LNCaP clone FGC (cell line): ENCODE results near the gene BMI1.
A peak's percentile ranks its signal among the peaks of the same experiment; 100 is the strongest.

ENCODE experiments used
- DNase-seq: peaks from one replicate; pipeline ENCODE4 v3.0.0-alpha.2; 2011; ENCODE audit warnings: low read depth
- H3K4me3 ChIP-seq: 2 replicates; pipeline ENCODE4 v1.5.1; 2011; ENCODE audit warnings: mild to moderate bottlenecking, low read depth, low read length, control low read depth
- TF ChIP-seq, protein P1 (sequence below): IDR thresholded peaks from 2 replicates; pipeline ENCODE4 v1.5.1; 2012; ENCODE audit warnings: mild to moderate bottlenecking; ENCODE audit not compliant: control insufficient read depth, insufficient read depth; ENCODE audit errors: extremely low read depth

The BMI1 gene

DNA sequence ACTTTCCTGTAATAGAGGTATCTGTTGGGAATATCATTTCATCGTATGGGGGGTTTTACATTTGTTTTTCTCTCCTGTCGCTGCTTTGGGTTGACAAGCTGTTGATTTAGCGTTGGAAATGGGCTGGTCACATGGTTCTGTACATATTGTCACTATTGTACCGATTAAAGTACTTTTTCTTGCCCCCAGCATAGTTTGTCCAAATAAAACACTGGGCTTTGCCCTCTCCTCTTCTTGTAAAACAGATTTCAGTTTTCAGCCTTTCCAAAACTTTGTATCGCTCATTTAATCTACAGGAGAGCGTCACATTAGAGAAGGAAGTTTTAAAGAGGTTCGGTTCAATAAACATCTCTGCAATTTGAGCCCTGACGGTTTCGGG, 4.0 kb downstream of the BMI1 start:
- TF ChIP-seq, protein P1, sequence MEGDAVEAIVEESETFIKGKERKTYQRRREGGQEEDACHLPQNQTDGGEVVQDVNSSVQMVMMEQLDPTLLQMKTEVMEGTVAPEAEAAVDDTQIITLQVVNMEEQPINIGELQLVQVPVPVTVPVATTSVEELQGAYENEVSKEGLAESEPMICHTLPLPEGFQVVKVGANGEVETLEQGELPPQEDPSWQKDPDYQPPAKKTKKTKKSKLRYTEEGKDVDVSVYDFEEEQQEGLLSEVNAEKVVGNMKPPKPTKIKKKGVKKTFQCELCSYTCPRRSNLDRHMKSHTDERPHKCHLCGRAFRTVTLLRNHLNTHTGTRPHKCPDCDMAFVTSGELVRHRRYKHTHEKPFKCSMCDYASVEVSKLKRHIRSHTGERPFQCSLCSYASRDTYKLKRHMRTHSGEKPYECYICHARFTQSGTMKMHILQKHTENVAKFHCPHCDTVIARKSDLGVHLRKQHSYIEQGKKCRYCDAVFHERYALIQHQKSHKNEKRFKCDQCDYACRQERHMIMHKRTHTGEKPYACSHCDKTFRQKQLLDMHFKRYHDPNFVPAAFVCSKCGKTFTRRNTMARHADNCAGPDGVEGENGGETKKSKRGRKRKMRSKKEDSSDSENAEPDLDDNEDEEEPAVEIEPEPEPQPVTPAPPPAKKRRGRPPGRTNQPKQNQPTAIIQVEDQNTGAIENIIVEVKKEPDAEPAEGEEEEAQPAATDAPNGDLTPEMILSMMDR = no peak

DNA sequence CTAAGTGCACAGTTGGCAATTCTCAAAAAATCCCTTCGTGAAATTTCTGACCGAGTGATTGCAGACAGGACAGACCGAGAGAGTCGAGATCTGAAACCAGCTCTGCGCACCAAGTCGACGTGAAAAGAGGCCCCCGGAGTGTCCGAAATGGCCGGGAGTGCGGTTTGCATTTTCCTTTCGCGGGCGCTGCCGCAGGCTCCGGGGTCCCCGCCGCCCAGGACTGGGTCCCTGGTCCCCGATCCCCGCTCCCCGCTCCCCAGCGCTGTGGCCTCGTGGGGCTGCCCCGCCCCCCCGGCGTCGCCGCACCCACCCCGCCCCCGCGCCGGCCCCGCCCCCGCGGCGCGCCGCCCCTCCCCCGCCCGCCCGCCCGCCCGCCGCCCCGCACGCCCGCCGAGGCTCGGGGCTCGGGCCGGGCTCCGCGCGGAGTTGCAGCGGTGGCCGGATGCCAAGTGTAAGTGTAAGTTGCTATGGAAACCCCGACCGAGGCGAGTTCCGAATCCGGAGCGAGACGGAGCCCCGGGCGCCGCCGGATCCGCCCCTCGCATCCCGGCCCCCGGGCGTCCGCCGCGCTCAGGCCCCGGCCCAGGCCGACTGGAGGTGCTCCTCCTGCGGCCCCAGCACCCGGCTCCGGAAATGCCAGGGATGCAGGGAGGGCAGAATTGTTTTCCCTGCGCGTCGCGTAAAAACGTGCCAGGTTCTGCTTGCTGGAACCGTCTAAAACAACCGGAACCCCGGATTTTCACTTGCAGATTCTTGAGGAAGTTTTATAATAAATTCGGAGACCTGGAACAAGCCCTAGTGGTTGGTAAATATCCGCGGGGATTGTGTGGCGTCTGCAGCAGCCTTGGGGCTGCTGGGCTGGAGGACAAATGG, 4.6 kb downstream of the BMI1 start:
- TF ChIP-seq, protein P1 = no peak
- peak overlapping the region; percentile 67 for H3K4me3 ChIP-seq
- DNase-seq = no peak

More for the DNA sequence above, 4.0 kb downstream of the BMI1 start:
- peak overlapping the region; percentile 67 for H3K4me3 ChIP-seq
- no peak for DNase-seq

DNA sequence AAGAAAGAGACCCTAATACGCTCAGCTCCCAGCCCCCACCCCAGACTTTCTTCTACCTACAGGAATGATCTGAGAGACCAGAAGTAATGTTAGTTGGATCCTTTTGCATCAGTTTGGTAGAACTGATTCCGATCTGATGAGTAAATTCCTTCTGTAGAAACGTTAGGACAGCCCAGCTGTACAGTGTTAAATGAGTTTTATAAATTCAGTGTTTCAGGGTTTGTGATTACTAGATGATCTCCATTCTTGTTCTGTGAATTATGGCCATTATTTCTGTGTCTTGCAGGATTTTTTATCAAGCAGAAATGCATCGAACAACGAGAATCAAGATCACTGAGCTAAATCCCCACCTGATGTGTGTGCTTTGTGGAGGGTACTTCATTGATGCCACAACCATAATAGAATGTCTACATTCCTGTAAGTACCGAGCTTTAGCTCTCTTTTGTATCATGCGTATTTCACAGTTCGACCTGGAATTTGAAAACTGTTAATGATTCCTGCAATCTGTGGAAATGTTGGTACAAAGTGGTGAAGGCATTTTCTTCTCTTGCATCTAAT, 5.3 kb downstream of the BMI1 start:
- TF ChIP-seq, protein P1 = no peak
- DNase-seq = no peak
- peak overlapping the region; percentile 67 for H3K4me3 ChIP-seq

DNA sequence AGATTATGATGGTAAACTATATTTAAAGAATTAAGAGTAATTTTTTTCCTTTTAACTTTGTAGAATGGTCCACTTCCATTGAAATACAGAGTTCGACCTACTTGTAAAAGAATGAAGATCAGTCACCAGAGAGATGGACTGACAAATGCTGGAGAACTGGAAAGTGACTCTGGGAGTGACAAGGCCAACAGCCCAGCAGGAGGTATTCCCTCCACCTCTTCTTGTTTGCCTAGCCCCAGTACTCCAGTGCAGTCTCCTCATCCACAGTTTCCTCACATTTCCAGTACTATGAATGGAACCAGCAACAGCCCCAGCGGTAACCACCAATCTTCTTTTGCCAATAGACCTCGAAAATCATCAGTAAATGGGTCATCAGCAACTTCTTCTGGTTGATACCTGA, 8.3 kb downstream of the BMI1 start:
- no peak for DNase-seq
- TF ChIP-seq, protein P1 = no peak
- H3K4me3 ChIP-seq = no peak overlapping the region

DNA sequence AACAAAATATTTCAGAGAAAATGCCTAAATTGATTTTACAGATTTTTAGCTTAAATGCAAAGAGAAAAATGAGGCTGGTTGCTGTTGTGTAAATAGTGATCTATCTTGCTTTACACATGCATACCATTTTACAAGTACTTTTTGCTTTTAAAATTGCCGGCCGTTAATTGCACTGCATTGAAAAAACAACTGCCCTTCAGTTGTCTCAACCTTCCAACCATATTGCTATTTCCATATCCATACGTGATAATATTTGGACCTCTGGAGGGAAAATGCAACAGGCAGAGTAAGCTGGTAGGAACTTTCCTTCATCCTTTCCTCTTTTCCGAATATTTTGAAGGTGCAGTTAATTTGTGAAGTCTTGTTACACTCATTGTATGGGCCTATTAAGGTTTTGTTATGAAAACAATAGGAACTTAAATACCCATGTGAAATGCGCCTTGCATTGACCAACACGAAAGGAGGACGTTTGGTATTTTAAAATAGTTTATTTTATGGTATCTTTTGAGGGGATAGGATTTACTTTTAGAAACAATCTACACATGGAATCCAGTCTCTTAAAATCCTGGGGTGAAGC, 11.3 kb downstream of the BMI1 start:
- no peak for DNase-seq
- H3K4me3 ChIP-seq = no peak overlapping the region
- TF ChIP-seq, protein P1 = no peak

DNA sequence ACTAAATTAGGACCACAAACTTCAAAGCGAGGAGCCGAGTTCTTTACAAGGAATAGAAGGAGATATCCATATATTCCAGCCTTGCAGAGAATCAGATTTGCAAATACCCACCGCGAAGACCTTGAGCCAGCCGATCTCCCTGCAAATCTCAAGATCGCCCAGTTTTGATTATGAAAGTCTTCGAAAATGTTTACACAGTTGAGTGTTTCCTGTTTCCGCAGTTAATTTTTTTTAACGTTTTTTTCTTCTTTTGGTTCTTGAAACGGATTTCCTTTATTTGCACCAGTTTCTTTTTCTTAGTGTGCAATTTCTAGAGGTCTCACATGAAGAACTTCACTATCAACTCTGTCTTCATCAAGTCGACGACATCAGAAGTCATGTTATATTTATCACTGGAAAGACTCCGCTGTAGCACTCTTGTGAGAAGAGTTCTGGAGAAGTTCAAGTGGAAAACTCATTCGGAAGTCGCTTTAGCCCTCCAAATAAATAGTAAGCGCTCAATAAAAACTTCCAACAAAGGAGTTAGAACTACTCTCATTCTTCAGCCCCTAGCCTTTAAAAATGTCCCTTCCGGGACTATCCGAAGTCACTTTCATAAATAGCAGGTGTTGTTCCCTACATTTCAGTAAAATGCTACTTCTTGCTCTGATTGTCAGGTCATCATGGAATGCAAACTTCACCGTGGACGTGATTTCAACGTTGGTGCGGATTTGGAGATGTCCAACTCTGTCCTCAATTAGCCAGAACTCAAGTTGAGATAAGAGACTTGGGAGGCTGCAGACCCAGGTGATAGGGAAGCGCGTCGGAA, 12.5 kb downstream of the BMI1 start:
- TF ChIP-seq, protein P1 = no peak
- no peak for DNase-seq
- no peak overlapping the region for H3K4me3 ChIP-seq
